ENCODE measurements around the gene GNB1. TPM values are rescaled to one million over a fixed set of nuclear protein-coding genes. Genes with fewer than 3 reads are reported as not detected.

The GNB1 gene
- total RNA-seq, 1 donor from 2014 or later: 328 TPM

- no peak overlapping the region for H3K27ac ChIP-seq
Observed at GRCh38 chr1:1907098-1907736, 16.3 kb upstream of the GNB1 start.

GRCh38 chr1:1906185-1907097, 15.6 kb upstream of the GNB1 start:
- Histone ChIP-seq H3K4me1 (peaks cover 13% of the 10 kb centered on the region), H3K27ac (no peak overlapping the region), H3K4me3 (no peak overlapping the region), H3K9me3 (no peaks in the 10 kb centered on the region), H3K36me3 (no peaks in the 10 kb centered on the region), H3K27me3 (no peaks in the 10 kb centered on the region)
- intact Hi-C loops (cut with DNase I): no loop called here
- peak; percentile 91 for DNase-seq
- TF ChIP-seq CTCF (IDR thresholded peaks at IDR 0.05): peak; percentile 87
- peak; percentile 77 for ATAC-seq

More at GRCh38 chr1:1907098-1907736, 16.3 kb upstream of the GNB1 start:
- DNase-seq: peak; percentile 65
- Histone ChIP-seq H3K27me3 (no peaks in the 10 kb centered on the region), H3K36me3 (no peaks in the 10 kb centered on the region), H3K4me3 (no peak overlapping the region), H3K4me1 (peaks cover 13% of the 10 kb centered on the region), H3K9me3 (no peaks in the 10 kb centered on the region)
- TF ChIP-seq CTCF (IDR thresholded peaks at IDR 0.05): no peak
- intact Hi-C loops (cut with DNase I): no loop called here
- no peak for ATAC-seq

- ATAC-seq (no peak), DNase-seq (no peak)
- Histone ChIP-seq H3K9me3 (no peaks in the 10 kb centered on the region), H3K4me1 (peaks cover 5% of the 10 kb centered on the region), H3K27ac (no peak overlapping the region), H3K4me3 (no peak overlapping the region), H3K36me3 (no peaks in the 10 kb centered on the region), H3K27me3 (no peaks in the 10 kb centered on the region)
- intact Hi-C loops (cut with DNase I): no loop called here
- no peak for TF ChIP-seq CTCF (IDR thresholded peaks at IDR 0.05)
Observed at GRCh38 chr1:1903224-1903623, 12.3 kb upstream of the GNB1 start.

GRCh38 chr1:1901641-1902294, 10.9 kb upstream of the GNB1 start:
- ATAC-seq (no peak), DNase-seq (no peak)
- H3K4me1 ChIP-seq: no peaks in the 10 kb centered on the region
- H3K27me3 ChIP-seq: no peaks in the 10 kb centered on the region
- no peak overlapping the region for H3K27ac ChIP-seq
- no peak for TF ChIP-seq CTCF (IDR thresholded peaks at IDR 0.05)
- no peaks in the 10 kb centered on the region for H3K36me3 ChIP-seq
- intact Hi-C loops (cut with DNase I): no loop called here
- no peaks in the 10 kb centered on the region for H3K9me3 ChIP-seq
- H3K4me3 ChIP-seq: no peak overlapping the region

GRCh38 chr1:1900883-1901640, 10.2 kb upstream of the GNB1 start:
- H3K9me3 ChIP-seq: no peaks in the 10 kb centered on the region
- DNase-seq (no peak), ATAC-seq (no peak)
- intact Hi-C loops (cut with DNase I): no loop called here
- H3K4me3 ChIP-seq: no peak overlapping the region
- TF ChIP-seq CTCF (IDR thresholded peaks at IDR 0.05): no peak
- no peaks in the 10 kb centered on the region for H3K27me3 ChIP-seq
- no peaks in the 10 kb centered on the region for H3K36me3 ChIP-seq
- no peak overlapping the region for H3K27ac ChIP-seq
- H3K4me1 ChIP-seq: no peaks in the 10 kb centered on the region
